ENCODE measurements around the gene TMTC1.

- no peak for TF ChIP-seq EZH2 (IDR thresholded peaks at IDR 0.05; ENCODE audit: borderline replicate concordance, insufficient read depth, low read depth, low read length, poor library complexity, severe bottlenecking)
- no peak for TF ChIP-seq CTCF (IDR thresholded peaks at IDR 0.05)
These were observed 274.2 kb downstream of the TMTC1 start for GRCh38 chr12:29509503-29509902.

Data from B cell (primary cell).